Osteoblast (primary cell): ENCODE results near the gene ERC1. TPM values are rescaled to one million over a fixed set of nuclear protein-coding genes. Genes with fewer than 3 reads are reported as not detected.
A peak's percentile ranks its signal among the peaks of the same experiment; 100 is the strongest.

Experiments
- DNase-seq: peaks from one replicate; pipeline ENCODE4 v3.0.0; 2011; ENCODE audit warnings: low spot score, mixed read lengths; ENCODE audit not compliant: insufficient read length; ENCODE audit errors: missing footprints
- H2AFZ ChIP-seq: 2 replicates; pipeline ENCODE4 v1.6.0; 2011; ENCODE audit warnings: mild to moderate bottlenecking, low read length
- H3K27ac ChIP-seq: 2 replicates; pipeline ENCODE4 v1.5.1; 2011; ENCODE audit warnings: mild to moderate bottlenecking, low read depth, low read length, moderate library complexity
- H3K27me3 ChIP-seq: 2 replicates; pipeline ENCODE4 v1.6.0; 2012; ENCODE audit warnings: mild to moderate bottlenecking, control low read depth, inconsistent platforms, low read length, moderate library complexity; ENCODE audit not compliant: insufficient read depth
- H3K36me3 ChIP-seq: 2 replicates; pipeline ENCODE4 v1.5.1; 2011; ENCODE audit warnings: mild to moderate bottlenecking, low read length, control low read depth, moderate library complexity; ENCODE audit not compliant: insufficient read depth
- H3K4me1 ChIP-seq: 2 replicates; pipeline ENCODE4 v1.5.1; 2011; ENCODE audit warnings: mild to moderate bottlenecking, low read length, control low read depth, moderate library complexity; ENCODE audit not compliant: insufficient read depth
- H3K4me2 ChIP-seq: 2 replicates; pipeline ENCODE4 v1.6.0; 2011; ENCODE audit warnings: mild to moderate bottlenecking, low read length; ENCODE audit not compliant: insufficient read depth
- H3K4me3 ChIP-seq: fragments of 200-600 bp; sonication (generic); 3 replicates; pipeline ENCODE4 v1.5.1; 2012; ENCODE audit warnings: mild to moderate bottlenecking, low read length, inconsistent platforms; ENCODE audit not compliant: insufficient read depth
- H3K79me2 ChIP-seq: 2 replicates; pipeline ENCODE4 v1.6.0; 2012; ENCODE audit warnings: mild to moderate bottlenecking, low read length, control low read depth, inconsistent platforms; ENCODE audit not compliant: insufficient read depth
- H3K9me3 ChIP-seq: 2 replicates; pipeline ENCODE4 v1.5.1; 2011; ENCODE audit warnings: low read depth, low read length, control low read depth
- H4K20me1 ChIP-seq: 2 replicates; pipeline ENCODE4 v1.6.0; 2012; ENCODE audit warnings: mild to moderate bottlenecking, low read length, control low read depth; ENCODE audit not compliant: insufficient read depth
- CTCF ChIP-seq: IDR thresholded peaks from 2 replicates; pipeline ENCODE4 v1.5.1; 2011; ENCODE audit warnings: mild to moderate bottlenecking, low read depth, low read length, moderate library complexity; ENCODE audit errors: extremely low read depth
- total RNA-seq: library from RNA; depleted of rRNA; stranded (reverse); fragments of >200 nt; gene quantifications from 2 replicates; pipeline ENCODE4 v1.2.3, GENCODE V29; 2012

The ERC1 gene
- total RNA-seq, 1 donor: 36.2 TPM

DNA sequence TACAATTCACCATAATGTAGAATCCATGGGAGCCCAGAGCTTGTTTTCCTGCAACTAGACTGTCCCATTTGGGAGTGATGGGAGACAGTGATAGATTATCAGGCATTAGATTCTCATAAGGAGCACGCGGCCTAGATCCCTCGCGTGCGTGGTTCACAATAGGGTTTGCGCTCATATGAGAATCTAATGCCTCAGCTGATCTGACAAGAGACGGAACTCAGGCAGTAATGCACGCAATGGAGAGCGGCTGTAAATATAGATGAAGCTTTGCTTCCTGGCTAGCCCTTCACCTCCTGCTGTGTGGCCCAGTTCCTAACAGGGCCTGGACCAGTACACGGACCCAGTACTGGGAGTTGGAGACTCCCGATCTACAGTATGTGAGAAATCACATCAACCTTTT lies 476.7 kb downstream of the ERC1 start:
- TF ChIP-seq CTCF: no peak
- Histone ChIP-seq H3K4me1 (peaks cover 50% of the 10 kb centered on the region), H3K4me3 (no peak overlapping the region), H3K9me3 (no peaks in the 10 kb centered on the region), H3K4me2 (no peak overlapping the region), H3K79me2 (no peaks in the 10 kb centered on the region), H3K27ac (no peak overlapping the region), H3K36me3 (no peaks in the 10 kb centered on the region), H3K27me3 (no peaks in the 10 kb centered on the region), H2AFZ (no peak overlapping the region), H4K20me1 (no peaks in the 10 kb centered on the region)
- no peak for DNase-seq

GRCh38 chr12:1469070-1469469 lies 478.0 kb downstream of the ERC1 start:
- H3K79me2 ChIP-seq: no peaks in the 10 kb centered on the region
- no peak for DNase-seq
- H3K9me3 ChIP-seq: no peaks in the 10 kb centered on the region
- no peaks in the 10 kb centered on the region for H3K36me3 ChIP-seq
- H3K4me3 ChIP-seq: no peak overlapping the region
- H3K27me3 ChIP-seq: no peaks in the 10 kb centered on the region
- TF ChIP-seq CTCF: no peak
- peaks cover 51% of the 10 kb centered on the region for H3K4me1 ChIP-seq
- peak overlapping the region; percentile 12 for H3K27ac ChIP-seq
- H3K4me2 ChIP-seq: no peak overlapping the region
- no peaks in the 10 kb centered on the region for H4K20me1 ChIP-seq
- no peak overlapping the region for H2AFZ ChIP-seq

DNA sequence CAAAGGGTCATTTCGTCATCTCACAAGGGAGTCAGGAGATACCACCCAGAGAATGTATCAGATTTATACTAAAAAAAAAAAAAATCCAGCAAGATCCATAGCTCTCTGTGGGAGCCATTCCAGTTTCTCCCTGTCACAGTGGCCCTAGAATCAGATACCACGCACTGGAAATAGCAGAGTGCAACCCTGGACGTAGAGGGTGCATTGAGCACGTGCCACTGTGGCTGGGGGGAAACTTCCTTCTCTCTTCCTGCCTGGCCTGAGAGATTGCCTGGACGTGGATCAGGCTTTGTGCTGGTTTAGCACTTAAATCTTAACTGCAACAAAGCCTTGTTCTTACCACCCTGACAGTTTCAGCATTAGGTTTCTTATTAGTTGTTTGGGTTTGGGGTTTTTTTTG lies 479.0 kb downstream of the ERC1 start:
- Histone ChIP-seq H2AFZ (no peak overlapping the region), H3K4me2 (no peak overlapping the region), H4K20me1 (no peaks in the 10 kb centered on the region), H3K36me3 (no peaks in the 10 kb centered on the region), H3K4me1 (peaks cover 59% of the 10 kb centered on the region), H3K27ac (peak overlapping the region; percentile 42), H3K79me2 (no peaks in the 10 kb centered on the region), H3K27me3 (no peaks in the 10 kb centered on the region), H3K9me3 (no peaks in the 10 kb centered on the region), H3K4me3 (no peak overlapping the region)
- DNase-seq: no peak
- no peak for TF ChIP-seq CTCF

DNA sequence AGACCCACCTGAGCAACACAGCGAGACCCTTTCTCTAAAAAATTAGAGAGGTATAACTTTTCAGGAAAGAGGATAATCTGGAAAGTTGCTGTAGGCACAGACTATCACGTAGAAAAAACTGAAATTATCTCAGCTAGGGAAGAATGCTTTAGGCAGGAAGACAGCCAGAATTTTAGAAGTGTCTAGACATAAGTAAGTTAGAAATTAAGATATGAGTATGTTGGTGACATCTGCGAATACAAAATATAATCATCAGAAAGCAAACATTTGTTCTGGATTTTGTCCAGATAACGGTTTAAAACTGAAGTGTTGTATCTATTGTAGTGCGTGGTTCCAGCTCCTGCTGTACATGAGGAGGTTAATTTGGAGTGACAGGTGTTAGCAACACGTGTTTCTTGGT lies 480.2 kb downstream of the ERC1 start:
- H3K9me3 ChIP-seq: no peaks in the 10 kb centered on the region
- H4K20me1 ChIP-seq: no peaks in the 10 kb centered on the region
- H3K27ac ChIP-seq: peak overlapping the region; percentile 68
- peaks cover 69% of the 10 kb centered on the region for H3K4me1 ChIP-seq
- H3K4me3 ChIP-seq: no peak overlapping the region
- peak; percentile 61 for DNase-seq
- no peaks in the 10 kb centered on the region for H3K36me3 ChIP-seq
- H2AFZ ChIP-seq: no peak overlapping the region
- H3K79me2 ChIP-seq: no peaks in the 10 kb centered on the region
- H3K4me2 ChIP-seq: no peak overlapping the region
- H3K27me3 ChIP-seq: no peaks in the 10 kb centered on the region
- no peak for TF ChIP-seq CTCF
